Fibroblast of mammary gland (primary cell): ENCODE measurements around the gene FUT9.

Experiments
- DNase-seq: peaks from one replicate; pipeline ENCODE4 v3.0.0-alpha.2; 2010; ENCODE audit warnings: low read depth
- H3K4me3 ChIP-seq: 2 replicates; pipeline ENCODE4 v1.5.1; 2011; ENCODE audit warnings: low read depth, mild to moderate bottlenecking, low read length, moderate library complexity; ENCODE audit not compliant: control insufficient read depth
- CTCF ChIP-seq: conservative IDR thresholded peaks from 2 replicates; pipeline ENCODE4 v1.5.1; 2011; ENCODE audit warnings: low read depth, low read length, inconsistent platforms; ENCODE audit not compliant: control insufficient read depth, insufficient read depth

Gene FUT9

GRCh38 chr6:96184798-96185197, 169.0 kb downstream of the FUT9 start:
- no peak overlapping the region for H3K4me3 ChIP-seq
- DNase-seq = no peak
- no peak for TF ChIP-seq CTCF

DNA sequence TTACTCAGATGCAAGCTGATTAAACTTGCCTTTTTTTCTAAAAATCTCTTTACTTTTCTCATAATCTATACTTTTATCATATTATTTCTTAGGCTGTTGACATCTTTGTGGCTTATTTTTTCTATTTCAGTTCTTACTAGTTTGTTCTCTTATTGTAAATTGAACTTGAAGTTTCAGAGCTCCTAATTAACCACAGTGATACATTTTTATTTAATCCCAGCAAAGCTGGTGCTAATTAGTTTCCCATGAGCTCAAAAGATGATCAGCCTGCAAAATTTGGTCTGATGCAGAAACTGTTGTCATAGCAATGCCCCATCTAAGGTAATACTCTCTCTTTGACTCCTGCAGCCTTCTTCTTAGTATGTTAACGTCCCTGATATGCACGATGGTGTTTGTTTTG, 170.3 kb downstream of the FUT9 start:
- H3K4me3 ChIP-seq = no peak overlapping the region
- DNase-seq = no peak
- TF ChIP-seq CTCF = no peak

DNA sequence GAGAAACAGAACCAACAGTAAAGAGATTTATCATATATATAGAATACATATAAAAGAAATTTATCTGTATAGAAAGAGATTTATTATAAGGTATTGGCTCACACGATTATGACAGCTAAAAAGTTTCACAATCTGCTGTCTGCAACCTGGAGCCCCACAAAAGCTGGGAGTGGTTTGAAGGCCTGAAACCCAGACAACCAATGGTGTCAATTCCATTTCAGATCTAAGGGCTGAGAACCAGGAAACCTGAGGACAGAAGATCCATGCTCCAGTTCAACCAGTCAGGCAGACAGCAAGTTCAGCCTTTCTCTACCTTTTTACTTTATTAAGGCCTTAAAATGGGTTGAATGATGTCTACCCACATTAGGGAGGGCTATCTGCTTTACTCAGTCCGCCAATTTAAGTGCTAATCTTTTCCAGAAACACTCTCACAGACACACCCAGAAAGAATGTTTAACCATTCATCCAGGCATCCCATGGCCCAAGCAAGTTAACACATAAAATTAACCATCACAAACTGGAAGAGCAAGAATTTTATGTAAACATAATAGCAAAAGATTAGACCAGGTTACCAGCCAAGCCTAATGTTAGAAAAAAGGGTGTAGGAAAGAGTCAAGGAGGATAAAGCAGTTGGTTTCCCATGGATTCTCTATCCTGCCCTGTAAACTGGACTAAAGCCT, 170.9 kb downstream of the FUT9 start:
- TF ChIP-seq CTCF = no peak
- no peak overlapping the region for H3K4me3 ChIP-seq
- no peak for DNase-seq

DNA sequence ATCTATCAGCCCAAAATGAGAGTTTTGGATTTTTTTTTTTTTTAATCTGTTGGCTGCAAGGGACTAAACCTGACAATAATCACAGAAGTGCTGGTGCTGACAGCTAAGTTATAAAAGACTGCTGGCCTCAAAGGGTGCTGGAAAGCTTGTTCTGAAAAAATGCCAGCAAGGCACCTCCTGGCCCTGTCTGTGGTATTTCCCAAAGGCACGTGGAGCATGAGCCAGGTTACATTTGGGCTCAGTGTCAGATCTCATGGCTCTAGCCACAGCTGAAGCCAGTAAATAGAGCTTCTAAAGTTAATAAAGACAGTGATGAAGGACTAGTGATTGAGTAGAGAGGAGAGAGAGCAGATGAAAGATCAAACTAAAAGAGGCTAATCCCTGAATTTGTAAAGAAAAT, 178.9 kb downstream of the FUT9 start:
- TF ChIP-seq CTCF = no peak
- no peak overlapping the region for H3K4me3 ChIP-seq
- DNase-seq = no peak

DNA sequence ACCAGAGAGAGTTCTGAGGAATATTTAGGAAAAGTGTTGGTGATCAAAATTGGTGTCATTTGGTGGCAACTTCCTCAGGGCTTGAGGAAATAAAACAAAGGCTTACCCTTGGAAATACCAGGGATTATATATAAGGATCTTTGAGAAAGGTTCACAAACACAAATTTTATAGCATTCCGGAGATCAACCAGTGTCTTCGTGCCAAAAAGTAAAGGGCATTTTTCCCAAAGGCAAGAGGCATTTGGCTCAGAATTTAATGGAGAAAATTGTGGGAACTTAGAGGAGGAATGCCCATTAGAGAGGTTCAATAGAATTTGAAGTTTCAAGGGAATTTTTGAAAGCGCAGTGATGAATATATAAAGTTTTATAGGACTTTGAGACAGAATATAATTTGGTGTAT, 179.5 kb downstream of the FUT9 start:
- TF ChIP-seq CTCF = no peak
- no peak for DNase-seq

GRCh38 chr6:96196633-96197032, 180.9 kb downstream of the FUT9 start:
- TF ChIP-seq CTCF = no peak
- no peak overlapping the region for H3K4me3 ChIP-seq
- DNase-seq = no peak

More for the DNA sequence above, 179.5 kb downstream of the FUT9 start:
- no peak overlapping the region for H3K4me3 ChIP-seq

DNA sequence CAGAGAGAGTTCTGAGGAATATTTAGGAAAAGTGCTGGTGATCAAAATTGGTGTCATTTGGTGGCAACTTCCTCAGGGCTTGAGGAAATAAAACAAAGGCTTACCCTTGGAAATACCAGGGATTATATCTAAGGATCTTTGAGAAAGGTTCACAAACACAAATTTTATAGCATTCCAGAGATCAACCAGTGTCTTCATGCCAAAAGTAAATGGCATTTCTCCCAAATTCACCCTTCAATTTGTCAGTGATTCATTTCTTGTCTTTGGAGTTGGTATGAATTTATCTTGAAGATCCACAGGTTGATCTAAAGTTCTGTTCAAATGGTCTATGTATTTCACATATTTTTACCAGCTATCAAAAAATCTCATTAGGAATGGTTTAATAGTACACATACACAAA, 181.5 kb downstream of the FUT9 start:
- no peak for TF ChIP-seq CTCF
- DNase-seq = no peak
- no peak overlapping the region for H3K4me3 ChIP-seq
